ENCODE results near the gene CTIF. TPM values are rescaled to one million over a fixed set of nuclear protein-coding genes. Genes with fewer than 3 reads are reported as not detected.
A peak's percentile ranks its signal among the peaks of the same experiment; 100 is the strongest.
"Not testable (repeated sequence)": the region's sequence is repeated elsewhere in the genome, so short reads cannot be mapped to it uniquely, and the experiment has no call there.

CTIF gene
- polyA plus RNA-seq, 1 donor from 2014 or later: 50.2 TPM

GRCh38 chr18:48868468-48869466, 329.9 kb downstream of the CTIF start:
- Histone ChIP-seq H4K20me1 (ENCODE audit: insufficient read depth) (no peaks in the 10 kb centered on the region), H3K27me3 (ENCODE audit: insufficient read depth, low read depth, low read length) (no peaks in the 10 kb centered on the region), H3K4me3 (ENCODE audit: low read length) (no peak overlapping the region), H3F3A (ENCODE audit: insufficient read depth, low read length, poor library complexity, severe bottlenecking) (no peaks in the 10 kb centered on the region), H3K4me2 (ENCODE audit: low read length) (no peak overlapping the region), H3K36me3 (ENCODE audit: insufficient read depth, low read length) (no peaks in the 10 kb centered on the region), H3K27ac (ENCODE audit: low read length) (no peak overlapping the region), H3K9ac (ENCODE audit: low read length) (no peak overlapping the region), H3K79me2 (replicated peaks; ENCODE audit: insufficient read depth, low read length) (no peaks in the 10 kb centered on the region), H3K9me3 (ENCODE audit: low read length) (no peaks in the 10 kb centered on the region), H3K9me2 (ENCODE audit: insufficient read depth, low read length) (no peaks in the 10 kb centered on the region), H2AFZ (ENCODE audit: low read depth, low read length) (no peak overlapping the region)
- TF ChIP-seq POLR2AphosphoS5 (IDR thresholded peaks at IDR 0.05) (peak; percentile 14), REST (IDR thresholded peaks at IDR 0.05; ENCODE audit: borderline replicate concordance) (no peak)

DNA sequence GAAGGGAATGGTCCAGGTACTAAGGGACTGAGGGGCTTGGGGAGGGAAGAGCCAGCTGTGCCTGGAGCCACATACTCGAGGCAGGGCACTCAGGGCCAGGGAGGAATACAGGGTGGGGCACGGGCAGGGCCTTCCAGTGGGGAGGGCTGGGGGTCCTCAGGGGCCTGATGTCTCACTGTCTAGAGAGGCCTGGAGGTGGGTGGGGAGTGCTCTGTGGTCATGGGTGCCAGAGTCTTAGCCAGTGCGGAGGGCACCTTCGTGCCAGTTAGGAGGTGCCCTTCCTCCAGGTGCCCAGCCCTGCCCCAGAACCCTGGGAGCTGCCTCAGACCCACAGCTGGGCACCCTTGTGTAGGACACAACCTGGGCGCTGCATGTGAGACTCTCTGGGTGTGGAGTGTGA, 330.8 kb downstream of the CTIF start:
- Histone ChIP-seq H3K79me2 (replicated peaks; ENCODE audit: insufficient read depth, low read length) (no peaks in the 10 kb centered on the region), H3K9me3 (ENCODE audit: low read length) (no peaks in the 10 kb centered on the region), H3K36me3 (ENCODE audit: insufficient read depth, low read length) (no peaks in the 10 kb centered on the region), H3K9ac (ENCODE audit: low read length) (no peak overlapping the region), H4K20me1 (ENCODE audit: insufficient read depth) (no peaks in the 10 kb centered on the region), H2AFZ (ENCODE audit: low read depth, low read length) (no peak overlapping the region), H3K4me2 (ENCODE audit: low read length) (no peak overlapping the region), H3F3A (ENCODE audit: insufficient read depth, low read length, poor library complexity, severe bottlenecking) (no peaks in the 10 kb centered on the region), H3K27ac (ENCODE audit: low read length) (no peak overlapping the region), H3K4me3 (ENCODE audit: low read length) (no peak overlapping the region), H3K27me3 (ENCODE audit: insufficient read depth, low read depth, low read length) (no peaks in the 10 kb centered on the region), H3K9me2 (ENCODE audit: insufficient read depth, low read length) (no peaks in the 10 kb centered on the region)
- TF ChIP-seq EP300 (conservative IDR thresholded peaks at IDR 0.05; ENCODE audit: poor library complexity, severe bottlenecking) (no peak), REST (IDR thresholded peaks at IDR 0.05; ENCODE audit: borderline replicate concordance) (no peak), POLR2AphosphoS5 (IDR thresholded peaks at IDR 0.05) (no peak), CTCF (IDR thresholded peaks at IDR 0.05; ENCODE audit: poor library complexity, severe bottlenecking) (no peak), RAD21 (conservative IDR thresholded peaks at IDR 0.05) (no peak), EZH2 (IDR thresholded peaks at IDR 0.05; ENCODE audit: borderline replicate concordance, insufficient read depth, low read length, poor library complexity, severe bottlenecking) (no peak), MXI1 (conservative IDR thresholded peaks at IDR 0.05; ENCODE audit: poor library complexity, severe bottlenecking) (no peak), SMC3 (conservative IDR thresholded peaks at IDR 0.05; ENCODE audit: poor library complexity) (no peak), TAF1 (IDR thresholded peaks at IDR 0.05; ENCODE audit: low read depth) (no peak)

GRCh38 chr18:48870926-48871325, 332.1 kb downstream of the CTIF start:
- H3K9me3 ChIP-seq (ENCODE audit: low read length); H4K20me1 ChIP-seq (ENCODE audit: insufficient read depth); H3K27ac ChIP-seq (ENCODE audit: low read length); H3K27me3 ChIP-seq (ENCODE audit: insufficient read depth, low read depth, low read length); H2AFZ ChIP-seq (ENCODE audit: low read depth, low read length); H3K36me3 ChIP-seq (ENCODE audit: insufficient read depth, low read length); H3K4me3 ChIP-seq (ENCODE audit: low read length); H3K9me2 ChIP-seq (ENCODE audit: insufficient read depth, low read length); H3F3A ChIP-seq (ENCODE audit: insufficient read depth, low read length, poor library complexity, severe bottlenecking); H3K9ac ChIP-seq (ENCODE audit: low read length); H3K79me2 ChIP-seq (replicated peaks; ENCODE audit: insufficient read depth, low read length); H3K4me2 ChIP-seq (ENCODE audit: low read length): not testable (repeated sequence)

Measured in neural cell (in vitro differentiated cells).